ENCODE data around the gene OTOF. TPM values are rescaled to one million over a fixed set of nuclear protein-coding genes. Genes with fewer than 3 reads are reported as not detected.

The OTOF gene
- total RNA-seq, 4 donors from 2014 or later: 0.49 to 0.89 TPM; not detected in 2

DNA sequence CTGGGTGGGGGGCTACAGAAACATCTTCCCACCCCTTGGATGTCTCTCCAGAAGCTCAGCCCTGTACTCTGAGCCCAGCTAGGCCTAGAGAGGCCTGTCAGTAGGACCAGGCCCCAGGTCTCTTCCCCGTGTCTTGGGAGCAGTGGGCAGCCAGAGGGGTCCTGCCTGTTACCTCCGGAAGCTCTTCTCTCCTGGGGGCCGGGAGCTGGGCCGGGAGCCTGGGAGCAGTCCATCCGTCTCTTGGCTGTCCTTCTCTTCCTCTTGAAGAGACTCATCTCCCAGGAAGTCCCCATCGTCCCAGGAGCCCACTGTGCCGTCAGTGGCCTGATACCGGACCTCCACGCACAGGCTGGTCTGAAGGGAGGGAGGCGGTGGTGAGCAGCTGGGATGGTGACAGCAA is 38.3 kb upstream of the OTOF start:
- no peak overlapping the region for H3K4me3 ChIP-seq (ENCODE audit: low read depth, poor library complexity, severe bottlenecking)
- no peak for DNase-seq (ENCODE audit: low spot score in 2 of 2)
- TF ChIP-seq, protein P1, sequence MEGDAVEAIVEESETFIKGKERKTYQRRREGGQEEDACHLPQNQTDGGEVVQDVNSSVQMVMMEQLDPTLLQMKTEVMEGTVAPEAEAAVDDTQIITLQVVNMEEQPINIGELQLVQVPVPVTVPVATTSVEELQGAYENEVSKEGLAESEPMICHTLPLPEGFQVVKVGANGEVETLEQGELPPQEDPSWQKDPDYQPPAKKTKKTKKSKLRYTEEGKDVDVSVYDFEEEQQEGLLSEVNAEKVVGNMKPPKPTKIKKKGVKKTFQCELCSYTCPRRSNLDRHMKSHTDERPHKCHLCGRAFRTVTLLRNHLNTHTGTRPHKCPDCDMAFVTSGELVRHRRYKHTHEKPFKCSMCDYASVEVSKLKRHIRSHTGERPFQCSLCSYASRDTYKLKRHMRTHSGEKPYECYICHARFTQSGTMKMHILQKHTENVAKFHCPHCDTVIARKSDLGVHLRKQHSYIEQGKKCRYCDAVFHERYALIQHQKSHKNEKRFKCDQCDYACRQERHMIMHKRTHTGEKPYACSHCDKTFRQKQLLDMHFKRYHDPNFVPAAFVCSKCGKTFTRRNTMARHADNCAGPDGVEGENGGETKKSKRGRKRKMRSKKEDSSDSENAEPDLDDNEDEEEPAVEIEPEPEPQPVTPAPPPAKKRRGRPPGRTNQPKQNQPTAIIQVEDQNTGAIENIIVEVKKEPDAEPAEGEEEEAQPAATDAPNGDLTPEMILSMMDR (IDR thresholded peaks at IDR 0.05): no peak
- no peak for TF ChIP-seq POLR2A (IDR thresholded peaks at IDR 0.05)
- WGBS, 2 donors: 94 to 98% methylated on average over 10 of the region's 10 CpGs
- intact Hi-C loops (cut with DNase I; ENCODE audit: low total_unique reads): no loop called here

DNA sequence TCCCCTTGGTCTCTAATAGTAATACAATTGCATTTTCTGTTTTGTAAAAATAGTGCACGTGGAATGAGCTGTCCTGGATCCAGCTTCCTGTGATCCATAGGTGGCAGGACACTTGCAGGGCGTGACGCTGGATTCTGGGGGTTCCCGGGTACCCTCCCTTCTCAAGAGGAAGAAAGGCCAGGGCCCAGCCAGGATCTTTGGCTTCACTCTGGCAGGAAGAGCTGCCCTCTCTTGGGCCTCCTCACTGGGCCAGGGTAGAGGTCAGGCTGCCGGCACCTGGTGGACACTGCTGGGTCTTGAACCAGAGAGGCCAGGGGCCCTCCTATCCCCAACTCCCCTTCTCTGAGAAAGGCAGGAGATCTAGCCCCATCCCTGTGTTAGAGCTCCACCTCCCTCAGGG is 37.8 kb upstream of the OTOF start:
- 61 to 72% methylated on average over 5 of the region's 5 CpGs for WGBS, 2 donors
- no peak overlapping the region for H3K4me3 ChIP-seq (ENCODE audit: low read depth, poor library complexity, severe bottlenecking)
- intact Hi-C loops (cut with DNase I; ENCODE audit: low total_unique reads): no loop called here
- no peak for DNase-seq (ENCODE audit: low spot score in 2 of 2)
- no peak for TF ChIP-seq POLR2A (IDR thresholded peaks at IDR 0.05)
- TF ChIP-seq, protein P1 (IDR thresholded peaks at IDR 0.05): no peak

DNA sequence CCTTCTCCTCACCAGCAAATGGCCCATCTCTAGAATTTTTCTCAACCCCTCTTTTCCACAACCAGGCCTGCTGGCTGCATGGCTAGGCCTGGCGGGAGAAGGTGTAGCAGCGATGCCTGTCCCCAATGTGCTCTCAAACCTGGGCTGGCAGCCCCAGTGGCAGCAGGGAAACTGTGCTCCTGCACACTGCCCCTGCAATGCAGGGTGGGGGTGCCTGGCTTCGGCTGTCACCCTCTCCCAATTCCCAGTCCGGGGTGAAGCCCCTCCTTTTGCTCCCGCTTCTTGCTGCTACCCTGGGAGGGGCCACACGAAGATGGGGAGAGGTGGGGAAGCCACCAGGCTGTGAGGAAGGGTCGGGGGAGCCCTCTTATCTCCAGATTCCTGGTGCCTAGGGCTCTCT is 36.1 kb upstream of the OTOF start:
- H3K4me3 ChIP-seq (ENCODE audit: low read depth, poor library complexity, severe bottlenecking): no peak overlapping the region
- TF ChIP-seq, protein P1 (IDR thresholded peaks at IDR 0.05): no peak
- no peak for TF ChIP-seq POLR2A (IDR thresholded peaks at IDR 0.05)
- WGBS, 2 donors: 84 to 91% methylated on average over 7 of the region's 7 CpGs
- DNase-seq (ENCODE audit: low spot score in 2 of 2): no peak
- intact Hi-C loops (cut with DNase I; ENCODE audit: low total_unique reads): no loop called here

DNA sequence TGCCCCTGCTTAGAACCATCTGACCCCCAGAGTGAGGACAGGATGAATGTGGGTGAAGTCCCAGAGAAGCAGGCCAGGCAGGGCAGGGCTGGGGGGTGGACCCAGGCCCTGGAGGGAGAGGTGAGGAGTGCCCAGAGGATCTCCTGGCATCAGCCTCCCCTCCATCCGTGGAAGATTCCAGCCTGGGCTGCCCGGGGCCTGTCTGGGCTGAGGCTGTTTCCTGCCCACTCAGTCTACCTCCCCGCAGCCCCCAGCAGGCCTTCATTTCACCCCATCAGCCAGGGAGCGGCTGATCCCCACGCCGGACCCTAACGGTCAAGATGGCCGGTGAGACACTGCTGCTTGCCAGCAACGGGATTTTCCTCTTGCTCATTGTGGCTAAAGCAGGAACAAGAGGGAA is 35.3 kb upstream of the OTOF start:
- TF ChIP-seq, protein P1 (IDR thresholded peaks at IDR 0.05): no peak
- no peak for TF ChIP-seq POLR2A (IDR thresholded peaks at IDR 0.05)
- intact Hi-C loops (cut with DNase I; ENCODE audit: low total_unique reads): no loop called here
- 75 to 81% methylated on average over 9 of the region's 9 CpGs for WGBS, 2 donors
- H3K4me3 ChIP-seq (ENCODE audit: low read depth, poor library complexity, severe bottlenecking): no peak overlapping the region
- no peak for DNase-seq (ENCODE audit: low spot score in 2 of 2)

DNA sequence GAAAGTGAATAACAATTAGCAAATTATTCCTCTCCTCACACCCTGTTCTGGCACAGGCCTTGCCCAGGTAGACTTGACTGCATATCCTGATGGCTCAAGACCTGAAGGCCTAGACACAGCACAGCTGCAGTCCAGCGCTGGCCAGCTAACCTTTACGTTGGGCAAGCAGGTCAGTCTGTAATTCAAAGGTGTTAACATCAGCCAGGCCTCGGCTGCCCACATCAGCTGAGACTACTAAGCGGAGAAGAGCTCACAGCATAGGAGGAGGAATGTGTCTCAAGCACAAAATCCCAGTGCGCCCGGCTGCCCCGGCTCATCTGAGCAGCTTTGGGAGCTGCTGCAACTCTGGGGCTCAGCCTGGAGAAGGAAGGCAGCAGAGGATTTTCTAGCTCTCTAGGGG is 33.5 kb upstream of the OTOF start:
- TF ChIP-seq, protein P1 (IDR thresholded peaks at IDR 0.05): no peak
- TF ChIP-seq POLR2A (IDR thresholded peaks at IDR 0.05): no peak
- intact Hi-C loops (cut with DNase I; ENCODE audit: low total_unique reads): no loop called here
- H3K4me3 ChIP-seq (ENCODE audit: low read depth, poor library complexity, severe bottlenecking): no peak overlapping the region
- WGBS, 2 donors: 91 to 95% methylated on average over 7 of the region's 7 CpGs
- DNase-seq (ENCODE audit: low spot score in 2 of 2): no peak

DNA sequence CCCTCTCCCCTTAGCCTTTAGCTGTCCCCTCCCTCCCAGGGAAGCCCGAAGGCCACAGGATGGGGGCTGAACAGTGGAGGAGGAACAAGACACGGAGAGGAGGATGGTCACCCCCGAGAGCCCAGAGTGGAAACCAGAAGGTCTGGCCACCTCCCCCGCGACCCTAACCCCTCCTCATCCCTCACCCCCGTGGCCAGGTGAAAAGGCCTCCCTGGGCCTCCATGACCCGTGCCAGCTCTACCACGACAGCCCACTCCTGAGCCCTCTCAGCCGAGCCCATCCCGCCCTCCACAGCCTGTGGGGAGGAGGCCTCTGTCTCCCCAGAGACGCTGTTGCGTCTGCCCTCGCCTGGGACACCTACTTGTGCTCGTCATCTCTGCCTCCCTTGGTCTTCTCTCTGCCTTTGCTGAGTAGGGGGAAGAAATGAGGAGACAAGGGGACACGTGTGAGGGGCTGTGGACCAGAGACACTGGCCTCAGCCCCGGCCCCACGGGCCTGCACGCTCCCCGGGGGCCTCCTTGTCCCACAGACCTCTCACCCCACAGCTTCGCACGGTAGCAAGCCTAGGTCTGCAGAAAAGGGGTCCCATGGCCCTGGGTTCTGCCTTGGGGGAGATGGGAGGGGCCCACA is 32.5 kb upstream of the OTOF start:
- DNase-seq (ENCODE audit: low spot score in 2 of 2): no peak
- H3K4me3 ChIP-seq (ENCODE audit: low read depth, poor library complexity, severe bottlenecking): no peak overlapping the region
- no peak for TF ChIP-seq POLR2A (IDR thresholded peaks at IDR 0.05)
- TF ChIP-seq, protein P1 (IDR thresholded peaks at IDR 0.05): no peak
- WGBS, 2 donors: 84 to 89% methylated on average over 16 to 21 of the region's 21 CpGs
- intact Hi-C loops (cut with DNase I; ENCODE audit: low total_unique reads): no loop called here
